Liver (tissue), 9 donors: ENCODE results near the gene AQR. TPM values are rescaled to one million over a fixed set of nuclear protein-coding genes. Genes with fewer than 3 reads are reported as not detected.

Experiments used
- DNase-seq: peaks from one replicate; pipeline ENCODE4 v3.0.0-alpha.2; 2017; ENCODE audit warnings: low spot score
- H3K27ac ChIP-seq, 2 donors: one replicate each; pipeline ENCODE4 v1.7.0; 2013; ENCODE audit warnings: inconsistent platforms in 2 of 2, low read length in 2 of 2, control low read depth in 1 of 2, low read depth in 1 of 2, mild to moderate bottlenecking in 1 of 2
- H3K27me3 ChIP-seq, 4 donors: one replicate each; pipeline versions ENCODE4 v1.6.1 to v1.7.0; 2013; ENCODE audit warnings: low read length in 3 of 4, inconsistent platforms in 1 of 4, mild to moderate bottlenecking in 1 of 4, moderate library complexity in 1 of 4; ENCODE audit not compliant: control insufficient read depth in 4 of 4, insufficient read depth in 4 of 4
- H3K36me3 ChIP-seq, 4 donors: one replicate each; pipeline versions ENCODE4 v1.6.1 to v1.7.0; 2013; ENCODE audit warnings: low read length in 3 of 4, mild to moderate bottlenecking in 3 of 4, low read depth in 1 of 4, moderate library complexity in 1 of 4; ENCODE audit not compliant: control insufficient read depth in 4 of 4, insufficient read depth in 3 of 4
- H3K4me1 ChIP-seq, 4 donors: one replicate each; pipeline versions ENCODE4 v1.6.1 to v1.7.0; 2013; ENCODE audit warnings: low read length in 3 of 4, mild to moderate bottlenecking in 3 of 4, moderate library complexity in 1 of 4; ENCODE audit not compliant: control insufficient read depth in 4 of 4, insufficient read depth in 4 of 4
- H3K4me3 ChIP-seq, 3 donors: one replicate each; pipeline versions ENCODE4 v1.6.1 to v1.7.0; 2013; ENCODE audit warnings: low read length in 3 of 3, control low read depth in 1 of 3, low read depth in 1 of 3, mild to moderate bottlenecking in 1 of 3
- H3K9ac ChIP-seq, 2 donors: one replicate each; pipeline ENCODE4 v1.7.0; 2013; ENCODE audit warnings: low read length in 2 of 2, mild to moderate bottlenecking in 2 of 2, moderate library complexity in 2 of 2, control low read depth in 1 of 2, low read depth in 1 of 2
- H3K9me3 ChIP-seq, 4 donors: one replicate each; pipeline versions ENCODE4 v1.6.1 to v1.7.0; 2013; ENCODE audit warnings: low read length in 3 of 4; ENCODE audit not compliant: control insufficient read depth in 4 of 4
- ATF3 ChIP-seq: IDR thresholded peaks from 2 replicates; pipeline ENCODE4 v1.6.1; 2016; ENCODE audit warnings: antibody characterized with exemption
- CTCF ChIP-seq: fragments of 150-350 bp; IDR thresholded peaks from 2 replicates; pipeline ENCODE4 v1.5.1; 2017; ENCODE audit warnings: improper control_type of control experiment, low read depth, low read length; ENCODE audit not compliant: missing input control
- EGR1 ChIP-seq, 2 donors: IDR thresholded peaks; 2 replicates each; pipeline ENCODE4 v1.6.1; 2016 to 2018; ENCODE audit warnings: antibody characterized with exemption in 2 of 2, low read depth in 2 of 2
- FOXA1 ChIP-seq: IDR thresholded peaks from 2 replicates; pipeline ENCODE4 v1.6.1; 2016; ENCODE audit warnings: antibody characterized with exemption
- FOXA2 ChIP-seq: IDR thresholded peaks from 2 replicates; pipeline ENCODE4 v1.6.1; 2016; ENCODE audit warnings: antibody characterized with exemption
- HNF4A ChIP-seq, 2 donors: conservative IDR thresholded peaks; 2 replicates each; pipeline ENCODE4 v1.6.1; 2016; ENCODE audit warnings: antibody characterized with exemption in 2 of 2, mild to moderate bottlenecking in 2 of 2
- HNF4G ChIP-seq: IDR thresholded peaks from 2 replicates; pipeline ENCODE4 v1.6.1; 2016; ENCODE audit warnings: antibody characterized with exemption
- MAX ChIP-seq: IDR thresholded peaks from 2 replicates; pipeline ENCODE4 v1.6.1; 2016; ENCODE audit warnings: antibody characterized with exemption
- NR2F2 ChIP-seq: IDR thresholded peaks from 2 replicates; pipeline ENCODE4 v1.6.1; 2016; ENCODE audit warnings: antibody characterized with exemption
- RAD21 ChIP-seq, 2 donors: IDR thresholded peaks; 2 replicates each; pipeline ENCODE4 v1.6.1; 2016; ENCODE audit warnings: antibody characterized with exemption in 2 of 2, mild to moderate bottlenecking in 2 of 2
- REST ChIP-seq: IDR thresholded peaks from 2 replicates; pipeline ENCODE4 v1.6.1; 2016; ENCODE audit warnings: antibody characterized with exemption, mild to moderate bottlenecking
- TAF1 ChIP-seq: conservative IDR thresholded peaks from 2 replicates; pipeline ENCODE4 v1.6.1; 2016; ENCODE audit warnings: antibody characterized with exemption, mild to moderate bottlenecking
- YY1 ChIP-seq: IDR thresholded peaks from 2 replicates; pipeline ENCODE4 v1.6.1; 2016; ENCODE audit warnings: antibody characterized with exemption, mild to moderate bottlenecking
- ZBTB33 ChIP-seq: IDR thresholded peaks from 2 replicates; pipeline ENCODE4 v1.6.1; 2016; ENCODE audit warnings: antibody characterized with exemption
- WGBS: extraction: QIAGEN DNeasy Blood & Tissue Kit; methylation state at CpG from one replicate; pipeline ENCODE4 v1.1.7; 2013; 5-methylcytosine and 5-hydroxymethylcytosine counted together
- polyA plus RNA-seq, 2 donors: library from polyadenylated mRNA; stranded (reverse) in 1 of 2; unstranded in 1 of 2; fragments of 200-250 nt in 1 of 2; fragments of >200 nt in 1 of 2; fragmentation: Nextera tagmentation in 1 of 2; extraction: Ambion mirVana in 1 of 2; gene quantifications; one replicate each; pipeline versions ENCODE4 v1.2.1 to v1.2.3, GENCODE V29; 2013 to 2015
- total RNA-seq, 2 donors: library from RNA; depleted of rRNA; stranded (reverse); fragments of >200 nt; gene quantifications; one replicate each; pipeline ENCODE4 v1.2.3, GENCODE V29; 2014
- donor health status: healthy.
- donor health status: healthy.
- donor health status: healthy.
- donor health status: healthy.
- donor health status: healthy.

AQR gene
- total and polyA plus RNA-seq, 4 donors = 3.4 to 14.3 (median 8.7) TPM

GRCh38 chr15:34896183-34896582, 73.4 kb downstream of the AQR start:
- H3K4me1 ChIP-seq = peaks cover 0 to 2% (median 0%) of the 10 kb centered on the region in 4 donors
- no peak overlapping the region for H3K4me3 ChIP-seq
- peaks cover 2 to 53% (median 33%) of the 10 kb centered on the region in 4 donors for H3K36me3 ChIP-seq
- no peak for TF ChIP-seq EGR1 (IDR thresholded peaks at IDR 0.05; ENCODE audit: low read depth in 2 of 2)
- TF ChIP-seq RAD21 (IDR thresholded peaks at IDR 0.05) = no peak
- no peak for TF ChIP-seq HNF4G
- TF ChIP-seq ZBTB33 = no peak
- no peak for TF ChIP-seq CTCF
- no peak for TF ChIP-seq HNF4A (conservative IDR thresholded peaks at IDR 0.05)
- no peak for DNase-seq
- no peak overlapping the region for H3K9ac ChIP-seq
- H3K9me3 ChIP-seq = peaks cover 0 to 8% (median 5%) of the 10 kb centered on the region in 4 donors
- no peaks in the 10 kb centered on the region for H3K27me3 ChIP-seq
- WGBS = 99% methylated on average over 5 of the region's 5 CpGs
- H3K27ac ChIP-seq = no peak overlapping the region

GRCh38 chr15:34893967-34894366, 75.6 kb downstream of the AQR start:
- no peak overlapping the region for H3K27ac ChIP-seq
- peaks cover 0 to 8% (median 5%) of the 10 kb centered on the region in 4 donors for H3K9me3 ChIP-seq
- peaks cover 0 to 56% (median 27%) of the 10 kb centered on the region in 4 donors for H3K36me3 ChIP-seq
- H3K27me3 ChIP-seq = no peaks in the 10 kb centered on the region
- DNase-seq = no peak
- no peak overlapping the region for H3K9ac ChIP-seq
- H3K4me1 ChIP-seq = peaks cover 0 to 2% (median 0%) of the 10 kb centered on the region in 4 donors
- no peak for TF ChIP-seq YY1
- no peak overlapping the region for H3K4me3 ChIP-seq

GRCh38 chr15:34892963-34893591, 76.5 kb downstream of the AQR start:
- H3K27me3 ChIP-seq = no peaks in the 10 kb centered on the region
- peaks cover 0 to 8% (median 5%) of the 10 kb centered on the region in 4 donors for H3K9me3 ChIP-seq
- WGBS = 85% methylated on average over 7 of the region's 7 CpGs
- no peak for DNase-seq
- H3K4me1 ChIP-seq = peaks cover 0 to 2% (median 0%) of the 10 kb centered on the region in 4 donors
- H3K4me3 ChIP-seq = no peak overlapping the region
- H3K36me3 ChIP-seq = peaks cover 0 to 57% (median 27%) of the 10 kb centered on the region in 4 donors
- no peak overlapping the region for H3K27ac ChIP-seq
- H3K9ac ChIP-seq = no peak overlapping the region
- TF ChIP-seq NR2F2 = no peak
- TF ChIP-seq EGR1 (IDR thresholded peaks at IDR 0.05; ENCODE audit: low read depth in 2 of 2) = no peak
- no peak for TF ChIP-seq YY1
- no peak for TF ChIP-seq MAX
- TF ChIP-seq ZBTB33 = no peak
- no peak for TF ChIP-seq REST
- no peak for TF ChIP-seq TAF1
- no peak for TF ChIP-seq FOXA2
- TF ChIP-seq CTCF = no peak
- no peak for TF ChIP-seq FOXA1
- TF ChIP-seq ATF3 = no peak
